AML-193 (cell line): ENCODE measurements around the gene DYNLT5.
"Not testable (repeated sequence)": the region's sequence is repeated elsewhere in the genome, so short reads cannot be mapped to it uniquely, and the experiment has no call there.

Experiments
- DNase-seq, 2 experiments: peaks; one replicate each; lab custom pipeline; 2025; lab: John Stamatoyannopoulos, UW

Gene DYNLT5

GRCh38 chr1:66752000-66752592 lies at the start of gene DYNLT5:
DYNLT5 (plus strand) TSS chr1:66752459; CDS start chr1:66754659, 2,200 bp downstream.
- no peak for DNase-seq

GRCh38 chr1:66704177-66704875 lies 47.9 kb upstream of the DYNLT5 start:
- DNase-seq: no peak

GRCh38 chr1:66705110-66705509 lies 47.1 kb upstream of the DYNLT5 start:
- no peak for DNase-seq

- DNase-seq: no peak
Observed at GRCh38 chr1:66711420-66711819, 40.8 kb upstream of the DYNLT5 start.

GRCh38 chr1:66712839-66713238 lies 39.4 kb upstream of the DYNLT5 start:
- no peak for DNase-seq

GRCh38 chr1:66723985-66724384 lies 28.3 kb upstream of the DYNLT5 start:
- no peak for DNase-seq

GRCh38 chr1:66725885-66726665 lies 26.2 kb upstream of the DYNLT5 start:
- peak; percentile 54 to 71 for DNase-seq

GRCh38 chr1:66728021-66728420 lies 24.2 kb upstream of the DYNLT5 start:
- no peak for DNase-seq

- not testable (repeated sequence) for DNase-seq
Observed at GRCh38 chr1:66728716-66729115, 23.5 kb upstream of the DYNLT5 start.

GRCh38 chr1:66729119-66729518 lies 23.1 kb upstream of the DYNLT5 start:
- DNase-seq: peak; percentile 18 to 33

GRCh38 chr1:66729523-66729922 lies 22.7 kb upstream of the DYNLT5 start:
- no peak for DNase-seq

GRCh38 chr1:66730462-66730861 lies 21.8 kb upstream of the DYNLT5 start:
- no peak for DNase-seq

GRCh38 chr1:66731170-66731865 lies 20.9 kb upstream of the DYNLT5 start:
- no peak for DNase-seq

GRCh38 chr1:66732407-66733166 lies 19.7 kb upstream of the DYNLT5 start:
- peak; percentile 74 to 80 for DNase-seq

GRCh38 chr1:66733348-66734017 lies 18.8 kb upstream of the DYNLT5 start:
- DNase-seq: no peak

GRCh38 chr1:66734531-66734930 lies 17.7 kb upstream of the DYNLT5 start:
- DNase-seq: not testable (repeated sequence)

GRCh38 chr1:66737836-66738235 lies 14.4 kb upstream of the DYNLT5 start:
- no peak for DNase-seq

GRCh38 chr1:66739401-66740157 lies 12.7 kb upstream of the DYNLT5 start:
- no peak for DNase-seq

- no peak for DNase-seq
Observed at GRCh38 chr1:66745451-66745850, 6.8 kb upstream of the DYNLT5 start.

GRCh38 chr1:66747501-66747900 lies 4.8 kb upstream of the DYNLT5 start:
- DNase-seq: no peak
